K562 (cell line): Measurements from ENCODE around the gene GHDC. TPM values are rescaled to one million over a fixed set of nuclear protein-coding genes. Genes with fewer than 3 reads are reported as not detected.
A peak's percentile ranks its signal among the peaks of the same experiment; 100 is the strongest.

ENCODE experiments used
- CTCFL ChIP-seq: IDR thresholded peaks from 2 replicates; pipeline ENCODE4 v1.6.1; 2011; ENCODE audit warnings: borderline replicate concordance, low read depth, mild to moderate bottlenecking, moderate library complexity, low read length; ENCODE audit not compliant: insufficient read depth, poor library complexity, severe bottlenecking
- FOXM1 ChIP-seq, 2 experiments: fragments of 450-650 bp in 1 of 2; sonication (generic) in 1 of 2; formaldehyde crosslinking in 1 of 2; IDR thresholded peaks; 2 replicates each; pipeline versions ENCODE4 v1.6.1 to v1.9.0; 2017 to 2022; ENCODE audit warnings: low read depth in 2 of 2, mild to moderate bottlenecking in 2 of 2, missing genetic modification reagents in 1 of 2, moderate library complexity in 1 of 2
- IRF1 ChIP-seq: sonication (generic); formaldehyde crosslinking; IDR thresholded peaks from 2 replicates; pipeline ENCODE4 v1.8.0; 2022; ENCODE audit warnings: missing genetic modification reagents, mild to moderate bottlenecking, borderline replicate concordance
- MAX ChIP-seq: sonication (generic); formaldehyde crosslinking; IDR thresholded peaks from 2 replicates; pipeline ENCODE4 v1.9.0; 2022; ENCODE audit warnings: mild to moderate bottlenecking, missing genetic modification reagents
- NCOA1 ChIP-seq: fragments of 450-650 bp; IDR thresholded peaks from 2 replicates; pipeline ENCODE4 v1.6.1; 2016; ENCODE audit warnings: low read depth
- RBM34 ChIP-seq: fragments of 200-400 bp; formaldehyde crosslinking; IDR thresholded peaks from 2 replicates; pipeline ENCODE4 v1.6.1; 2018; ENCODE audit warnings: low read length, borderline replicate concordance; ENCODE audit not compliant: insufficient read depth
- ZFX ChIP-seq: sonication (generic); formaldehyde crosslinking; IDR thresholded peaks from 2 replicates; pipeline ENCODE4 v1.8.0; 2022; ENCODE audit warnings: mild to moderate bottlenecking, missing genetic modification reagents, moderate library complexity
- ZNF175 ChIP-seq: fragments of 200-800 bp; sonication (Bioruptor generic); IDR thresholded peaks from 2 replicates; pipeline ENCODE4 v1.6.1; 2016; ENCODE audit warnings: low read depth, mild to moderate bottlenecking, missing genetic modification characterization, missing compliant biosample characterization
- ZNF707 ChIP-seq: fragments of 250-450 bp; sonication (Bioruptor Pico); conservative IDR thresholded peaks from 2 replicates; pipeline ENCODE4 v1.8.0; 2022; ENCODE audit warnings: inconsistent platforms, mild to moderate bottlenecking, moderate library complexity
- polyA plus RNA-seq, 8 experiments: library from polyadenylated mRNA; depleted of rRNA in 4 of 8; stranded (reverse) in 5 of 8; unstranded in 3 of 8; fragments of >200 nt; fragmentation: Nextera tagmentation in 2 of 8; fragmentation: Illumina TruSeq in 1 of 8; extraction: Ambion mirVana in 2 of 8; extraction: Trizol in 1 of 8; gene quantifications; 2 replicates each; pipeline versions ENCODE4 v1.2.1 to v1.2.3, GENCODE V29; 2011 to 2014; ENCODE audit warnings: inconsistent platforms in 1 of 8, missing spikeins in 1 of 8
- total RNA-seq, 7 experiments: library from RNA; depleted of rRNA in 6 of 7; stranded (reverse); fragments of >200 nt in 6 of 7; fragmentation: Illumina TruSeq in 2 of 7; extraction: Trizol in 2 of 7; gene quantifications; 2 replicates each; pipeline versions ENCODE4 v1.2.1 to v1.2.3, GENCODE V29; 2011 to 2021; ENCODE audit warnings: low replicate concordance in 1 of 7
- TF ChIP-seq, protein P1 (sequence below): sonication (generic); IDR thresholded peaks from 2 replicates; pipeline ENCODE4 v1.6.1; 2016
- TF ChIP-seq, protein P2 (sequence below): fragments of 200-600 bp; sonication (generic); IDR thresholded peaks from one replicate; pipeline ENCODE4 v1.6.1; 2012; ENCODE audit warnings: mild to moderate bottlenecking, low read depth, low read length, inconsistent platforms

GHDC gene
- total and polyA plus RNA-seq, 9 of the 15 experiments (the other 6 are each of a cell fraction or from before 2014, with no cell fraction given) = 0.65 to 23.2 (median 11.2) TPM

DNA sequence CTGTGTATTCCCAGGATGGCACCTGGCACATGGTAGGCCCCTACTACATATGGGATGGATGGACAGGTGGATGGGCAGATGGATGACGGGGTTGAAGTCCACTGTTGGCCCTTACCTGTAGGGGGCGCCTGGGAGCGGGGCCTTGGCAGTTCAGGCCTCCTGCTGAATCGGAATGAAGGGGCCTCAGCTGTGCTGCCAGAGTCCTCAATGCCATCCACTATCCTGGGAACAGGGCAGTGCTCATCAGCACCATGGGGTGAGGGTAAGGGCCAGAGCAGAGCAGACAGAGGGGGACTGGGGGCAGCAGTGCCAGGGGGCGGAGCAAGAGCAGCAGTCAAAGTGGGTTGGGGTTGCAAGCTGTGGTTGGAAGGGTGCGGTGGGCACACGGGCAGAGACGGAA lies 31.2 kb downstream of the GHDC start (continued):
- TF ChIP-seq, protein P1, sequence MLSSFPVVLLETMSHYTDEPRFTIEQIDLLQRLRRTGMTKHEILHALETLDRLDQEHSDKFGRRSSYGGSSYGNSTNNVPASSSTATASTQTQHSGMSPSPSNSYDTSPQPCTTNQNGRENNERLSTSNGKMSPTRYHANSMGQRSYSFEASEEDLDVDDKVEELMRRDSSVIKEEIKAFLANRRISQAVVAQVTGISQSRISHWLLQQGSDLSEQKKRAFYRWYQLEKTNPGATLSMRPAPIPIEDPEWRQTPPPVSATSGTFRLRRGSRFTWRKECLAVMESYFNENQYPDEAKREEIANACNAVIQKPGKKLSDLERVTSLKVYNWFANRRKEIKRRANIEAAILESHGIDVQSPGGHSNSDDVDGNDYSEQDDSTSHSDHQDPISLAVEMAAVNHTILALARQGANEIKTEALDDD = no peak
- TF ChIP-seq RBM34 (no peak), ZNF707 (no peak), NCOA1 (no peak), CTCFL (peak; percentile 54), ZFX (CRISPR knock-in tag) (0 out of 2 replicates have a peak, but pooled peaks have one; percentile 33), FOXM1 (IDR thresholded peaks at IDR 0.05; ENCODE audit: low read depth) (no peak), FOXM1 (CRISPR knock-in tag; IDR thresholded peaks at IDR 0.05; ENCODE audit: low read depth) (no peak), IRF1 (CRISPR knock-in tag) (no peak), MAX (no peak), ZNF175 (no peak)
- TF ChIP-seq, protein P2, sequence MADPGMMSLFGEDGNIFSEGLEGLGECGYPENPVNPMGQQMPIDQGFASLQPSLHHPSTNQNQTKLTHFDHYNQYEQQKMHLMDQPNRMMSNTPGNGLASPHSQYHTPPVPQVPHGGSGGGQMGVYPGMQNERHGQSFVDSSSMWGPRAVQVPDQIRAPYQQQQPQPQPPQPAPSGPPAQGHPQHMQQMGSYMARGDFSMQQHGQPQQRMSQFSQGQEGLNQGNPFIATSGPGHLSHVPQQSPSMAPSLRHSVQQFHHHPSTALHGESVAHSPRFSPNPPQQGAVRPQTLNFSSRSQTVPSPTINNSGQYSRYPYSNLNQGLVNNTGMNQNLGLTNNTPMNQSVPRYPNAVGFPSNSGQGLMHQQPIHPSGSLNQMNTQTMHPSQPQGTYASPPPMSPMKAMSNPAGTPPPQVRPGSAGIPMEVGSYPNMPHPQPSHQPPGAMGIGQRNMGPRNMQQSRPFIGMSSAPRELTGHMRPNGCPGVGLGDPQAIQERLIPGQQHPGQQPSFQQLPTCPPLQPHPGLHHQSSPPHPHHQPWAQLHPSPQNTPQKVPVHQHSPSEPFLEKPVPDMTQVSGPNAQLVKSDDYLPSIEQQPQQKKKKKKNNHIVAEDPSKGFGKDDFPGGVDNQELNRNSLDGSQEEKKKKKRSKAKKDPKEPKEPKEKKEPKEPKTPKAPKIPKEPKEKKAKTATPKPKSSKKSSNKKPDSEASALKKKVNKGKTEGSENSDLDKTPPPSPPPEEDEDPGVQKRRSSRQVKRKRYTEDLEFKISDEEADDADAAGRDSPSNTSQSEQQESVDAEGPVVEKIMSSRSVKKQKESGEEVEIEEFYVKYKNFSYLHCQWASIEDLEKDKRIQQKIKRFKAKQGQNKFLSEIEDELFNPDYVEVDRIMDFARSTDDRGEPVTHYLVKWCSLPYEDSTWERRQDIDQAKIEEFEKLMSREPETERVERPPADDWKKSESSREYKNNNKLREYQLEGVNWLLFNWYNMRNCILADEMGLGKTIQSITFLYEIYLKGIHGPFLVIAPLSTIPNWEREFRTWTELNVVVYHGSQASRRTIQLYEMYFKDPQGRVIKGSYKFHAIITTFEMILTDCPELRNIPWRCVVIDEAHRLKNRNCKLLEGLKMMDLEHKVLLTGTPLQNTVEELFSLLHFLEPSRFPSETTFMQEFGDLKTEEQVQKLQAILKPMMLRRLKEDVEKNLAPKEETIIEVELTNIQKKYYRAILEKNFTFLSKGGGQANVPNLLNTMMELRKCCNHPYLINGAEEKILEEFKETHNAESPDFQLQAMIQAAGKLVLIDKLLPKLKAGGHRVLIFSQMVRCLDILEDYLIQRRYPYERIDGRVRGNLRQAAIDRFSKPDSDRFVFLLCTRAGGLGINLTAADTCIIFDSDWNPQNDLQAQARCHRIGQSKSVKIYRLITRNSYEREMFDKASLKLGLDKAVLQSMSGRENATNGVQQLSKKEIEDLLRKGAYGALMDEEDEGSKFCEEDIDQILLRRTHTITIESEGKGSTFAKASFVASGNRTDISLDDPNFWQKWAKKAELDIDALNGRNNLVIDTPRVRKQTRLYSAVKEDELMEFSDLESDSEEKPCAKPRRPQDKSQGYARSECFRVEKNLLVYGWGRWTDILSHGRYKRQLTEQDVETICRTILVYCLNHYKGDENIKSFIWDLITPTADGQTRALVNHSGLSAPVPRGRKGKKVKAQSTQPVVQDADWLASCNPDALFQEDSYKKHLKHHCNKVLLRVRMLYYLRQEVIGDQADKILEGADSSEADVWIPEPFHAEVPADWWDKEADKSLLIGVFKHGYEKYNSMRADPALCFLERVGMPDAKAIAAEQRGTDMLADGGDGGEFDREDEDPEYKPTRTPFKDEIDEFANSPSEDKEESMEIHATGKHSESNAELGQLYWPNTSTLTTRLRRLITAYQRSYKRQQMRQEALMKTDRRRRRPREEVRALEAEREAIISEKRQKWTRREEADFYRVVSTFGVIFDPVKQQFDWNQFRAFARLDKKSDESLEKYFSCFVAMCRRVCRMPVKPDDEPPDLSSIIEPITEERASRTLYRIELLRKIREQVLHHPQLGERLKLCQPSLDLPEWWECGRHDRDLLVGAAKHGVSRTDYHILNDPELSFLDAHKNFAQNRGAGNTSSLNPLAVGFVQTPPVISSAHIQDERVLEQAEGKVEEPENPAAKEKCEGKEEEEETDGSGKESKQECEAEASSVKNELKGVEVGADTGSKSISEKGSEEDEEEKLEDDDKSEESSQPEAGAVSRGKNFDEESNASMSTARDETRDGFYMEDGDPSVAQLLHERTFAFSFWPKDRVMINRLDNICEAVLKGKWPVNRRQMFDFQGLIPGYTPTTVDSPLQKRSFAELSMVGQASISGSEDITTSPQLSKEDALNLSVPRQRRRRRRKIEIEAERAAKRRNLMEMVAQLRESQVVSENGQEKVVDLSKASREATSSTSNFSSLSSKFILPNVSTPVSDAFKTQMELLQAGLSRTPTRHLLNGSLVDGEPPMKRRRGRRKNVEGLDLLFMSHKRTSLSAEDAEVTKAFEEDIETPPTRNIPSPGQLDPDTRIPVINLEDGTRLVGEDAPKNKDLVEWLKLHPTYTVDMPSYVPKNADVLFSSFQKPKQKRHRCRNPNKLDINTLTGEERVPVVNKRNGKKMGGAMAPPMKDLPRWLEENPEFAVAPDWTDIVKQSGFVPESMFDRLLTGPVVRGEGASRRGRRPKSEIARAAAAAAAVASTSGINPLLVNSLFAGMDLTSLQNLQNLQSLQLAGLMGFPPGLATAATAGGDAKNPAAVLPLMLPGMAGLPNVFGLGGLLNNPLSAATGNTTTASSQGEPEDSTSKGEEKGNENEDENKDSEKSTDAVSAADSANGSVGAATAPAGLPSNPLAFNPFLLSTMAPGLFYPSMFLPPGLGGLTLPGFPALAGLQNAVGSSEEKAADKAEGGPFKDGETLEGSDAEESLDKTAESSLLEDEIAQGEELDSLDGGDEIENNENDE = no peak
